ENCODE results near the gene ANKS3. TPM values are rescaled to one million over a fixed set of nuclear protein-coding genes. Genes with fewer than 3 reads are reported as not detected.

Gene ANKS3
- total RNA-seq, 1 experiment from 2014 or later = 25.5 TPM

DNA sequence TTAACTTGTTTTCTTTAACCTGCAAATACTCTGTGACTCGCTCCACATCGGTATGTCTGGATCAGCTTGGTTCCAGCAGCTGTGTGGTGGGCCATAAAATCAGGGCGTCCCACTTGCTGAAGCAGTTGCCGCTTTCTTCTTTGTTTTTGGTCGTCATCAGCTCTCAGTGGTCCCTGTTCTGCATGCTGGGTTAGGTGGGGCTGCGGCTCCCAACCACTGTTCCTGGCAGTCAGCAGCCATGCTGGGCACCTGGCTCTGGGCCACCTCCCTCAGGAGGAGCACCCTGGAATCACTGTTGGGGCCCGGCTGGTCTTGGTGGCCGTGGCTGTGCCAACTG is 86.5 kb downstream of the ANKS3 start:
- H3K9me3 ChIP-seq (ENCODE audit: control insufficient read depth in 1 of 2, insufficient read depth in 1 of 2, low read depth in 1 of 2, low read length in 2 of 2) = no peaks in the 10 kb centered on the region
- ChIA-PET POLR2A (no interaction called here), CTCF (no interaction called here), RAD21 (ENCODE audit: low non-redundant PET in 1 of 2, low total read pairs in 2 of 2, uncharacterized antibody in 2 of 2, unreplicated experiment in 2 of 2) (no interaction called here)
- H3K4me2 ChIP-seq (ENCODE audit: low read length) = no peak overlapping the region
- intact Hi-C loops (cut with micrococcal nuclease) = no loop called here
- no peaks in the 10 kb centered on the region; a peak in 1 of 4 replicates for H3K36me3 ChIP-seq (ENCODE audit: control insufficient read depth in 1 of 2, insufficient read depth in 2 of 2, low read length in 2 of 2)
- no peak for DNase-seq (ENCODE audit: low read depth, low spot score)
- no peak overlapping the region for H3K27ac ChIP-seq (ENCODE audit: low read depth, low read length)
- TF ChIP-seq POLR2A (IDR thresholded peaks at IDR 0.05; ENCODE audit: borderline replicate concordance, extremely low read depth, insufficient read depth, insufficient read length) = no peak
- TF ChIP-seq, protein P1, sequence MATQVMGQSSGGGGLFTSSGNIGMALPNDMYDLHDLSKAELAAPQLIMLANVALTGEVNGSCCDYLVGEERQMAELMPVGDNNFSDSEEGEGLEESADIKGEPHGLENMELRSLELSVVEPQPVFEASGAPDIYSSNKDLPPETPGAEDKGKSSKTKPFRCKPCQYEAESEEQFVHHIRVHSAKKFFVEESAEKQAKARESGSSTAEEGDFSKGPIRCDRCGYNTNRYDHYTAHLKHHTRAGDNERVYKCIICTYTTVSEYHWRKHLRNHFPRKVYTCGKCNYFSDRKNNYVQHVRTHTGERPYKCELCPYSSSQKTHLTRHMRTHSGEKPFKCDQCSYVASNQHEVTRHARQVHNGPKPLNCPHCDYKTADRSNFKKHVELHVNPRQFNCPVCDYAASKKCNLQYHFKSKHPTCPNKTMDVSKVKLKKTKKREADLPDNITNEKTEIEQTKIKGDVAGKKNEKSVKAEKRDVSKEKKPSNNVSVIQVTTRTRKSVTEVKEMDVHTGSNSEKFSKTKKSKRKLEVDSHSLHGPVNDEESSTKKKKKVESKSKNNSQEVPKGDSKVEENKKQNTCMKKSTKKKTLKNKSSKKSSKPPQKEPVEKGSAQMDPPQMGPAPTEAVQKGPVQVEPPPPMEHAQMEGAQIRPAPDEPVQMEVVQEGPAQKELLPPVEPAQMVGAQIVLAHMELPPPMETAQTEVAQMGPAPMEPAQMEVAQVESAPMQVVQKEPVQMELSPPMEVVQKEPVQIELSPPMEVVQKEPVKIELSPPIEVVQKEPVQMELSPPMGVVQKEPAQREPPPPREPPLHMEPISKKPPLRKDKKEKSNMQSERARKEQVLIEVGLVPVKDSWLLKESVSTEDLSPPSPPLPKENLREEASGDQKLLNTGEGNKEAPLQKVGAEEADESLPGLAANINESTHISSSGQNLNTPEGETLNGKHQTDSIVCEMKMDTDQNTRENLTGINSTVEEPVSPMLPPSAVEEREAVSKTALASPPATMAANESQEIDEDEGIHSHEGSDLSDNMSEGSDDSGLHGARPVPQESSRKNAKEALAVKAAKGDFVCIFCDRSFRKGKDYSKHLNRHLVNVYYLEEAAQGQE (IDR thresholded peaks at IDR 0.05; ENCODE audit: low read depth) = no peak
- no peak for TF ChIP-seq EZH2 (IDR thresholded peaks at IDR 0.05)
- TF ChIP-seq MAX (IDR thresholded peaks at IDR 0.05) = no peak
- TF ChIP-seq ZNF274 (IDR thresholded peaks at IDR 0.05; ENCODE audit: low read depth, low read length) = no peak
- TF ChIP-seq CEBPB (IDR thresholded peaks at IDR 0.05; ENCODE audit: low read depth) = no peak
- no peak for TF ChIP-seq ZFX (IDR thresholded peaks at IDR 0.05)
- no peak for TF ChIP-seq FOSL1 (IDR thresholded peaks at IDR 0.05; ENCODE audit: low read depth)
- H3K79me2 ChIP-seq (ENCODE audit: insufficient read depth, low read length) = peaks cover 60% of the 10 kb centered on the region
- BruUV-seq (replicated peaks) = no TSS peak
- peaks cover 2 to 8% of the 10 kb centered on the region in 2 experiments; a peak in 3 of 4 replicates for H3K4me1 ChIP-seq (ENCODE audit: control insufficient read depth in 1 of 2, insufficient read depth in 2 of 2, low read length in 2 of 2)
- H3K4me3 ChIP-seq (replicated peaks in 1 of 2; ENCODE audit: low read depth in 1 of 2, low read length in 2 of 2) = no peak overlapping the region
- H2AFZ ChIP-seq (ENCODE audit: low read depth, low read length, poor library complexity, severe bottlenecking) = no peak overlapping the region
- H4K20me1 ChIP-seq (ENCODE audit: insufficient read depth) = no peaks in the 10 kb centered on the region
- ATAC-seq = no peak
- H3K27me3 ChIP-seq (ENCODE audit: insufficient read depth, low read length) = no peaks in the 10 kb centered on the region
- no peaks in the 10 kb centered on the region for H3K9me2 ChIP-seq (ENCODE audit: insufficient read depth)
- H3K9ac ChIP-seq (ENCODE audit: low read length) = no peak overlapping the region
